Trophoblast cell (in vitro differentiated cells and primary cell): ENCODE measurements around the gene TMEM208.

Experiments used
- DNase-seq, 2 donors: peaks; one replicate each; pipeline ENCODE4 v3.0.0-alpha.2; 2016
- H2AFZ ChIP-seq: 2 replicates; pipeline ENCODE4 v1.6.1; 2013; ENCODE audit warnings: low read length, moderate library complexity, mild to moderate bottlenecking; ENCODE audit not compliant: insufficient read depth, poor library complexity
- H2AK5ac ChIP-seq: 2 replicates; pipeline ENCODE4 v1.6.1; 2013; ENCODE audit warnings: mild to moderate bottlenecking, low read length
- H2BK120ac ChIP-seq: 2 replicates; pipeline ENCODE4 v1.6.1; 2013; ENCODE audit warnings: low read length, mild to moderate bottlenecking, moderate library complexity; ENCODE audit not compliant: insufficient read depth, poor library complexity
- H2BK12ac ChIP-seq: 2 replicates; pipeline ENCODE4 v1.6.1; 2013; ENCODE audit warnings: mild to moderate bottlenecking, low read length, moderate library complexity
- H2BK5ac ChIP-seq: 2 replicates; pipeline ENCODE4 v1.6.1; 2013; ENCODE audit warnings: low read length, low read depth, moderate library complexity, mild to moderate bottlenecking; ENCODE audit not compliant: poor library complexity
- H3K14ac ChIP-seq: 2 replicates; pipeline ENCODE4 v1.6.1; 2013; ENCODE audit warnings: mild to moderate bottlenecking, low read length
- H3K18ac ChIP-seq: 2 replicates; pipeline ENCODE4 v1.6.1; 2013; ENCODE audit warnings: mild to moderate bottlenecking, low read length
- H3K23ac ChIP-seq: 2 replicates; pipeline ENCODE4 v1.6.1; 2013; ENCODE audit warnings: low read length
- H3K27ac ChIP-seq: 2 replicates; pipeline ENCODE4 v1.5.1; 2013; ENCODE audit warnings: low read depth, mild to moderate bottlenecking, inconsistent platforms, low read length, moderate library complexity
- H3K27me3 ChIP-seq: 2 replicates; pipeline ENCODE4 v1.6.1; 2013; ENCODE audit warnings: inconsistent platforms, mild to moderate bottlenecking, low read length, moderate library complexity; ENCODE audit not compliant: insufficient read depth
- H3K36me3 ChIP-seq, 2 experiments: 1 replicate in 1 of 2; 2 replicates in 1 of 2; pipeline ENCODE4 v1.6.1; 2013; ENCODE audit warnings: low read length in 2 of 2, mild to moderate bottlenecking in 2 of 2, moderate library complexity in 1 of 2; ENCODE audit not compliant: insufficient read depth in 2 of 2, control insufficient read depth in 1 of 2
- H3K4ac ChIP-seq: 2 replicates; pipeline ENCODE4 v1.6.1; 2013; ENCODE audit warnings: low read depth, mild to moderate bottlenecking, low read length, moderate library complexity
- H3K4me1 ChIP-seq, 2 experiments: 1 replicate in 1 of 2; 2 replicates in 1 of 2; pipeline ENCODE4 v1.6.1; 2013; ENCODE audit warnings: low read length in 2 of 2, mild to moderate bottlenecking in 2 of 2, moderate library complexity in 1 of 2; ENCODE audit not compliant: insufficient read depth in 2 of 2, control insufficient read depth in 1 of 2
- H3K4me2 ChIP-seq: 2 replicates; pipeline ENCODE4 v1.6.1; 2013; ENCODE audit warnings: inconsistent platforms, mild to moderate bottlenecking, low read length, moderate library complexity
- H3K4me3 ChIP-seq: 2 replicates; pipeline ENCODE4 v1.5.1; 2013; ENCODE audit warnings: mild to moderate bottlenecking, low read depth, low read length, inconsistent platforms
- H3K79me1 ChIP-seq: one replicate; pipeline ENCODE4 v1.6.1; 2013; ENCODE audit warnings: low read length
- H3K79me2 ChIP-seq: 2 replicates; pipeline ENCODE4 v1.6.1; 2013; ENCODE audit warnings: low read length, mild to moderate bottlenecking; ENCODE audit not compliant: control insufficient read depth, insufficient read depth, poor library complexity
- H3K9ac ChIP-seq: 2 replicates; pipeline ENCODE4 v1.6.1; 2013; ENCODE audit warnings: mild to moderate bottlenecking, low read length
- H3K9me3 ChIP-seq: 2 replicates; pipeline ENCODE4 v1.6.1; 2013; ENCODE audit warnings: low read depth, mild to moderate bottlenecking, control low read depth, inconsistent platforms, low read length; ENCODE audit not compliant: insufficient read depth
- H4K12ac ChIP-seq: 2 replicates; pipeline ENCODE4 v1.6.1; 2013; ENCODE audit warnings: low read depth, mild to moderate bottlenecking, low read length, moderate library complexity
- H4K8ac ChIP-seq: 2 replicates; pipeline ENCODE4 v1.6.1; 2013; ENCODE audit warnings: low read depth, mild to moderate bottlenecking, low read length, moderate library complexity
- H4K91ac ChIP-seq: one replicate; pipeline ENCODE4 v1.6.1; 2013; ENCODE audit warnings: low read depth, mild to moderate bottlenecking, low read length, moderate library complexity
- WGBS: extraction: QIAGEN DNeasy Blood & Tissue Kit; methylation state at CpG from one replicate; pipeline ENCODE4 v1.1.7; 2013; ENCODE audit warnings: missing lambda C conversion rate; ENCODE audit not compliant: insufficient read length, insufficient coverage; ENCODE audit errors: extremely low coverage; 5-methylcytosine and 5-hydroxymethylcytosine counted together

The TMEM208 gene

DNA sequence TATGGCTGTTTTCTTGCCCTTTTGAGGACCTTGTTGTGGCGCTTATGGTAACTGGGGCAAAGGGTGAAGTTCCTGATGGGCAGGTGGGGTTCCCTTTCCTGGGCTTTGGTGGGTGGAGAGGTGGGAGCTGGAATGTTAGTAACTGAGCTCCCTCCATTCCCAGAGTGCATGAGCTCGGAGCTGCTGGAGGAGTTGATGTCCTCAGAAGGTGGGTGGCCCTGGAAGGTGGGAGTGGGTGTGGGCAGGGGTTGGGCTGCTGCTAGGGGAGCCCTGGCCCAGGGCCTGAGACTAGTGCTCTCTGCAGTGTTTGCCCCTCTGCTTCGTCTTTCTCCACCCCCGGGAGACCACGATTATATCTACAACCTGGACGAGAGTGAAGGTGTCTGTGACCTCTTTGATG, 29.2 kb upstream of the TMEM208 start:
- H3K9ac ChIP-seq = no peak overlapping the region
- H4K12ac ChIP-seq = no peak overlapping the region
- H3K27ac ChIP-seq = no peak overlapping the region
- H3K9me3 ChIP-seq = no peaks in the 10 kb centered on the region
- no peak overlapping the region for H2AK5ac ChIP-seq
- H3K4me1 ChIP-seq = peaks cover 19 to 27% of the 10 kb centered on the region in 2 experiments
- peaks cover 69 to 72% of the 10 kb centered on the region in 2 experiments for H3K36me3 ChIP-seq
- H3K23ac ChIP-seq = no peak overlapping the region
- H3K18ac ChIP-seq = no peak overlapping the region
- DNase-seq = no peak
- H3K4ac ChIP-seq = no peak overlapping the region
- H2AFZ ChIP-seq = no peak overlapping the region
- no peak overlapping the region for H2BK12ac ChIP-seq
- H3K4me3 ChIP-seq = no peak overlapping the region
- no peak overlapping the region for H2BK5ac ChIP-seq
- H3K4me2 ChIP-seq = no peak overlapping the region
- no peak overlapping the region for H4K91ac ChIP-seq
- peaks cover 3% of the 10 kb centered on the region for H3K79me2 ChIP-seq
- H3K79me1 ChIP-seq = peaks cover 8% of the 10 kb centered on the region
- no peak overlapping the region for H4K8ac ChIP-seq
- H2BK120ac ChIP-seq = no peak overlapping the region
- H3K27me3 ChIP-seq = no peaks in the 10 kb centered on the region
- H3K14ac ChIP-seq = no peak overlapping the region
- no CpG with 5 or more reads among the region's 6 CpGs for WGBS

DNA sequence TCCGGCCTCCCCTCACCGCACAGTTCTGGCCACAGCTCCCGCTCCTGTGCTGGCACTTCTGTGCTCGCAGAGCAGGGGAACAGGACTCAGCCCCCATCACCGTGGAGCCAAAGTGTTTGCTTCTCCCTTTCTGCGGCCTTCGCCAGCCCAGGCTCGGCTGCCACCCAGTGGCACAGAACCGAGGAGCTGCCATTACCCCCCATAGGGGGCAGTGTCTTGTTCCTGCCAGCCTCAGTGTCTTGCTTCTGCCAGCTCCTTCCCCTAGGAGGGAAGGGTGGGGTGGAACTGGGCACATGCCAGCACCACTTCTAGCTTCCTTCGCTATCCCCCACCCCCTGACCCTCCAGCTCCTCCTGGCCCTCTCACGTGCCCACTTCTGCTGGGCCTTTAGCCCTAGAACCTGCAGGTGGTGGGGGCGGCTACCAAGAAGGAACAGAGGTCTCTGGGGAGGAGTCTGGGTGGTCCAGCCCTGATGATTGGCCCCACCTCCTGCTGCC, 28.6 kb upstream of the TMEM208 start:
- Histone ChIP-seq H3K79me2 (no peaks in the 10 kb centered on the region), H3K27me3 (no peaks in the 10 kb centered on the region), H2BK120ac (no peak overlapping the region), H2AFZ (no peak overlapping the region), H4K8ac (no peak overlapping the region), H3K4me2 (no peak overlapping the region), H4K12ac (peak overlapping the region; percentile 10), H3K9ac (no peak overlapping the region), H3K14ac (no peak overlapping the region), H3K4ac (no peak overlapping the region), H3K36me3 (peaks cover 71 to 75% of the 10 kb centered on the region in 2 experiments), H3K79me1 (peaks cover 8% of the 10 kb centered on the region), H2AK5ac (no peak overlapping the region), H4K91ac (peak overlapping the region; percentile 22), H3K18ac (no peak overlapping the region), H3K27ac (no peak overlapping the region), H2BK12ac (no peak overlapping the region), H3K9me3 (no peaks in the 10 kb centered on the region), H3K4me3 (no peak overlapping the region), H3K4me1 (peaks cover 13 to 21% of the 10 kb centered on the region in 2 experiments), H2BK5ac (no peak overlapping the region), H3K23ac (no peak overlapping the region)
- DNase-seq = peak in 1 of 2 donors; percentile 26
- WGBS = no CpG with 5 or more reads among the region's 12 CpGs

DNA sequence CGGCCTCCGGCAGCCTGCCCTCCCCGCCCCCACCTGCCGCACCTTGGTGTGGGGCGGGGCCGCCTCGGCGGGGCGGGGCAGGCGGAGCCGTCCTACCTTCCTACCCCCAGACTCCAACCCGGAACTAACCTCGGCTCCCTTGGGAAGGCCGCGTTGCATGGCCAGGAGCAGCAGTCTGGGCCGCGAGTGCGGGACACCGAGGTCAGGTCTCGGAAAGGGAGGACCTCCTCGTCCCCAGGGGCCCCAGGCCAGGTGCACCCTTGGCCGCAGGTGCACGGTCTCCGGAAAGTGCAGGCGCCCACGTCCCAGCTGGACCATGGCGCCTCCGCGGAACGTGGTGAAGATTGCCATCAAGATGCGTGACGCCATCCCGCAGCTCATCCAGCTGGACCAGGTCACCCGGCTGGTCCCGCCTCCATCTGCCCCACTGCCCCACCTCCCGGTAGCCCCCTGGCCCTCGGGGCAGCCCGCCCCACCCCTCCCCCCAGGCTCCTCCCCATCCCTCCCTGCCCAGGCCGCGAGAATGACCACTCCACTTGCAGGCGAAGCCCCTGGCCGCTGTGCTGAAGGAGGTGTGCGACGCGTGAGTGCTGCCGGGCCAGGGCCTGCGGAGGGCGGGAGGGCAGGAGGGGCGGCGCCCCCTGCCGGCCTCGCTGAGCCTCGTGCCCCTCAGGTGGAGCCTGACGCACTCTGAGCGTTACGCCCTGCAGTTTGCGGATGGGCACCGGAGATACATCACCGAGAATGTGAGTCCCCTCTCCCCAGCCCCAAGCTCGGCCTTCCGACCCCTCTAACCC, 27.7 kb upstream of the TMEM208 start, which contains the start of gene ELMO3:
Gene ELMO3 (plus strand): TSS at position 121 of the 797 bp plus-strand sequence. CDS start 196 bp downstream, at position 317.
- peaks cover 8% of the 10 kb centered on the region for H3K79me1 ChIP-seq
- peak within 1 kb of the TSS; percentile 10 for H2AFZ ChIP-seq
- peaks cover 12 to 20% of the 10 kb centered on the region in 2 experiments for H3K4me1 ChIP-seq
- H3K36me3 ChIP-seq = peaks cover 72 to 78% of the 10 kb centered on the region in 2 experiments
- no peak within 1 kb of the TSS for H3K9ac ChIP-seq
- H3K27me3 ChIP-seq = no peaks in the 10 kb centered on the region
- H3K79me2 ChIP-seq = no peaks in the 10 kb centered on the region
- H4K12ac ChIP-seq = peak within 1 kb of the TSS; percentile 10
- no peak within 1 kb of the TSS for H3K23ac ChIP-seq
- peak within 1 kb of the TSS; percentile 62 for H4K8ac ChIP-seq
- H3K14ac ChIP-seq = peak within 1 kb of the TSS; percentile 22
- WGBS = no CpG with 5 or more reads among the region's 61 CpGs
- no peak within 1 kb of the TSS for H2BK120ac ChIP-seq
- H3K4ac ChIP-seq = no peak within 1 kb of the TSS
- no peak within 1 kb of the TSS for H2AK5ac ChIP-seq
- peak within 1 kb of the TSS; percentile 55 for H3K4me3 ChIP-seq
- peak within 1 kb of the TSS; percentile 22 for H4K91ac ChIP-seq
- peaks cover 4% of the 10 kb centered on the region for H3K9me3 ChIP-seq
- peak within 1 kb of the TSS; percentile 26 for H2BK12ac ChIP-seq
- H3K4me2 ChIP-seq = peak within 1 kb of the TSS; percentile 70
- H3K18ac ChIP-seq = no peak within 1 kb of the TSS
- DNase-seq = peak; percentile 89 to 93
- H2BK5ac ChIP-seq = no peak within 1 kb of the TSS
- H3K27ac ChIP-seq = peak within 1 kb of the TSS; percentile 16

DNA sequence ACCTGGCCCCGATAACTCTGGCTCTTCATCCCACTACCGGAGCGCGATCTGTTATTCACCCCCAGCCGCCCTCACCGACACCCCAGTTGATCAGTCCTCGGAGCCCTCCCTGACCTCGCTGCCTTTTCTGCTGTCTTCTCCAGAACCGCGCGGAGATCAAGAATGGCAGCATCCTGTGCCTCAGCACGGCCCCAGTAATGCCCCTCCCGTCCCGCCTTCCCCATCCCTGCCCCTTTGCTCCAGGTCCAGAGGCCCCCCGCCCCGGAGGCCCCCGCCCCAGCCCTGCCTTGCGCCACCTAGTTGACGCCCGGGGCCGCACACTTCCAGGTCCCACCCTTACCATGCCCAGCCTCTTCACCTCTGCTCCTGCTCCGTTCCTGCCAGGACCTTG, 27.1 kb upstream of the TMEM208 start:
- no CpG with 5 or more reads among the region's 22 CpGs for WGBS
- Histone ChIP-seq H4K8ac (peak overlapping the region; percentile 21), H3K4me2 (peak overlapping the region; percentile 56)

More for the DNA sequence above, 27.1 kb upstream of the TMEM208 start:
- no peak overlapping the region for H3K23ac ChIP-seq
- H3K4me3 ChIP-seq = peak overlapping the region; percentile 1
- H3K27ac ChIP-seq = no peak overlapping the region
- no peak overlapping the region for H3K9ac ChIP-seq
- peak overlapping the region; percentile 22 for H3K14ac ChIP-seq
- peaks cover 4% of the 10 kb centered on the region for H3K9me3 ChIP-seq
- no peak overlapping the region for H3K4ac ChIP-seq
- H4K12ac ChIP-seq = no peak overlapping the region
- H2BK12ac ChIP-seq = peak overlapping the region; percentile 26
- no peaks in the 10 kb centered on the region for H3K79me2 ChIP-seq
- no peak for DNase-seq
- peaks cover 8% of the 10 kb centered on the region for H3K79me1 ChIP-seq
- H3K36me3 ChIP-seq = peaks cover 67 to 74% of the 10 kb centered on the region in 2 experiments
- H3K4me1 ChIP-seq = peaks cover 12 to 20% of the 10 kb centered on the region in 2 experiments
- no peak overlapping the region for H3K18ac ChIP-seq
- H2BK120ac ChIP-seq = no peak overlapping the region
- H2AFZ ChIP-seq = peak overlapping the region; percentile 10
- H2BK5ac ChIP-seq = no peak overlapping the region
- H3K27me3 ChIP-seq = no peaks in the 10 kb centered on the region
- no peak overlapping the region for H4K91ac ChIP-seq
- H2AK5ac ChIP-seq = no peak overlapping the region
